A549 treated with DMSO at 1 μM for 4 hours (cell line): ENCODE data around the gene SLC29A4. TPM values are rescaled to one million over a fixed set of nuclear protein-coding genes. Genes with fewer than 3 reads are reported as not detected.

Experiments
- total RNA-seq: library from RNA; stranded (reverse); fragments of 200-300 nt; extraction: Qiagen RNA extraction; gene quantifications from 5 replicates; pipeline ENCODE4 v1.2.3, GENCODE V29; 2022; ENCODE audit warnings: low read depth

Gene SLC29A4
- 11.2 to 14.7 TPM (median 11.7 TPM) in 5 replicates for total RNA-seq

GRCh38 chr7:5282543-5283316 is at the start of gene SLC29A4:
TSS of gene SLC29A4 (plus strand) at chr7:5282943. CDS start at chr7:5287817, 4,874 bp downstream.

Other genes with a start within 250 kb of the SLC29A4 start
- 6.0 to 7.3 TPM (median 6.6 TPM) in 5 replicates for gene RBAK, start 237.1 kb upstream of the SLC29A4 start, total RNA-seq
- gene WIPI2, start 92.7 kb upstream of the SLC29A4 start, total RNA-seq: 42.7 to 58.2 TPM (median 54.2 TPM) in 5 replicates
- gene TNRC18, start 140.9 kb downstream of the SLC29A4 start, total RNA-seq: 39.4 to 53.2 TPM (median 45.6 TPM) in 5 replicates
- gene FBXL18, start 230.9 kb downstream of the SLC29A4 start, total RNA-seq: 8.4 to 12.7 TPM (median 12.5 TPM) in 5 replicates
- gene ACTB, start 247.7 kb downstream of the SLC29A4 start, total RNA-seq: 3,690 to 4,472 TPM (median 3,874 TPM) in 5 replicates